BE2C (cell line): ENCODE measurements around the gene MOXD1.

Source experiments
- DNase-seq: peaks from one replicate; pipeline ENCODE4 v3.0.0-alpha.2; 2020
- H3K27me3 ChIP-seq: fragments of 250-450 bp; sonication (Bioruptor Pico); 2 replicates; pipeline ENCODE4 v1.5.1; 2020; ENCODE audit warnings: mild to moderate bottlenecking
- H3K36me3 ChIP-seq: fragments of 250-450 bp; sonication (Bioruptor Pico); 2 replicates; pipeline ENCODE4 v1.5.1; 2020; ENCODE audit warnings: mild to moderate bottlenecking
- H3K4me1 ChIP-seq: fragments of 250-450 bp; sonication (Bioruptor Pico); 2 replicates; pipeline ENCODE4 v1.5.1; 2020
- H3K4me3 ChIP-seq: 2 replicates; pipeline ENCODE4 v1.5.1; 2011; ENCODE audit warnings: low read depth, low read length
- H3K9me3 ChIP-seq: fragments of 250-450 bp; sonication (Bioruptor Pico); 2 replicates; pipeline ENCODE4 v1.5.1; 2020
- TF ChIP-seq, protein P1 (sequence below): IDR thresholded peaks from 2 replicates; pipeline ENCODE4 v1.5.1; 2012; ENCODE audit warnings: mild to moderate bottlenecking, low read depth, low read length

The MOXD1 gene

DNA sequence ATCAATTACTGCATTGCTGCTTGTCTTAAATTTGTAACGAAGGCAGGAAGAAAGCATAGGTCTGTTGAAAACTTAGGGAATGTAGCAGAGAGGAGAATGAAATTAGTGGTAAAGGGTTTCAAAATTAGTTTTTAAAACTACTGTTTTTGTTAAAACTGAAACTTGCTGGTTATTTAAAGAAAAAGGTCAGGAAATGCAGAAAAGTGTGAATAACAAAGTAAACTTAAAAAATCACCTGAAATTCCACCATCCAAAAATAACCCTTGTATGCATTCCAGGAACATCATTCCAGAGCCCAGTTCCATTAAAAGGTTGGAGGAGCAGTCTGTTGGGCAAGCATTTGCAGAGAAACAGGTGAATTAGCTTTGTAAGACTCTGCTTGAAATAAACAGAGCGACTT is 3.1 kb upstream of the MOXD1 start:
- Histone ChIP-seq H3K36me3 (no peaks in the 10 kb centered on the region), H3K4me1 (no peaks in the 10 kb centered on the region), H3K4me3 (no peak overlapping the region), H3K9me3 (no peaks in the 10 kb centered on the region; the same call in 1 of the 2 replicates), H3K27me3 (peaks cover 42% of the 10 kb centered on the region)
- DNase-seq: no peak
- TF ChIP-seq, protein P1, sequence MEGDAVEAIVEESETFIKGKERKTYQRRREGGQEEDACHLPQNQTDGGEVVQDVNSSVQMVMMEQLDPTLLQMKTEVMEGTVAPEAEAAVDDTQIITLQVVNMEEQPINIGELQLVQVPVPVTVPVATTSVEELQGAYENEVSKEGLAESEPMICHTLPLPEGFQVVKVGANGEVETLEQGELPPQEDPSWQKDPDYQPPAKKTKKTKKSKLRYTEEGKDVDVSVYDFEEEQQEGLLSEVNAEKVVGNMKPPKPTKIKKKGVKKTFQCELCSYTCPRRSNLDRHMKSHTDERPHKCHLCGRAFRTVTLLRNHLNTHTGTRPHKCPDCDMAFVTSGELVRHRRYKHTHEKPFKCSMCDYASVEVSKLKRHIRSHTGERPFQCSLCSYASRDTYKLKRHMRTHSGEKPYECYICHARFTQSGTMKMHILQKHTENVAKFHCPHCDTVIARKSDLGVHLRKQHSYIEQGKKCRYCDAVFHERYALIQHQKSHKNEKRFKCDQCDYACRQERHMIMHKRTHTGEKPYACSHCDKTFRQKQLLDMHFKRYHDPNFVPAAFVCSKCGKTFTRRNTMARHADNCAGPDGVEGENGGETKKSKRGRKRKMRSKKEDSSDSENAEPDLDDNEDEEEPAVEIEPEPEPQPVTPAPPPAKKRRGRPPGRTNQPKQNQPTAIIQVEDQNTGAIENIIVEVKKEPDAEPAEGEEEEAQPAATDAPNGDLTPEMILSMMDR: no peak

DNA sequence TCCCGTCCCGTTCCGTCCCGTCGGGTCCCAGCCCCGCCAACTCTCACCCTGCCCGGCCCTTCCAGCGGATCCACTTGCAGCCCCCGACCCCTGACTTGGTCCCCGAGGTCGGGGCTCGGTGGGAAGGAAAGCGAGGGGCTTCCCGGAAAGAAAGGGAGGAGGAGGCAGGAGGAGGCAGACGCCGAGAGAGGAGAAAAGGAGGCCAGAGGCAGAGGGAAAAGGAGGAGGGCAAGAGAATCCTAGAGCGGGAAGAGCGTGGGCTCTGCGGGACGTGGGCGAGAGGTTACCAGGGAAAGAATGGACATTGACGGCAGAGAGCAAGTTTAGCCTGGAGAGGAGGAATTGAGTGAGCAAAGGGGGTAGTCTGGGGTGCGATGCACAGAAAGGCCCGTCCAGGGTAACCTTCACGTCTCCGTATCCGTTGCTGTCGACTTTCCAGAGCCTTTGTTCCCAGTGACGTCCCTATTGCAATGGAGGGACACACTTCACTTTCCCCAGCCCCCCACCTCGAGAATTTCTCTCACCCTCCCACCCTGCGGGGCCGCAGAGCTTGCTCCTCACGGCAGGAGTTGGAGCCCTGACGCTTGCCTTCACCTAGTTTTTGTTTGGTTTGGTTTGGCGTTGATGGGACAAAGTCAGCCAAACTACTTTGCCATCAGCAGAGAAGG is 477 bp upstream of the MOXD1 start:
- H3K4me3 ChIP-seq: peak overlapping the region; percentile 32
- H3K4me1 ChIP-seq: no peaks in the 10 kb centered on the region
- TF ChIP-seq, protein P1: no peak
- no peak for DNase-seq
- no peaks in the 10 kb centered on the region for H3K36me3 ChIP-seq
- no peaks in the 10 kb centered on the region for H3K9me3 ChIP-seq
- peaks cover 44% of the 10 kb centered on the region for H3K27me3 ChIP-seq

DNA sequence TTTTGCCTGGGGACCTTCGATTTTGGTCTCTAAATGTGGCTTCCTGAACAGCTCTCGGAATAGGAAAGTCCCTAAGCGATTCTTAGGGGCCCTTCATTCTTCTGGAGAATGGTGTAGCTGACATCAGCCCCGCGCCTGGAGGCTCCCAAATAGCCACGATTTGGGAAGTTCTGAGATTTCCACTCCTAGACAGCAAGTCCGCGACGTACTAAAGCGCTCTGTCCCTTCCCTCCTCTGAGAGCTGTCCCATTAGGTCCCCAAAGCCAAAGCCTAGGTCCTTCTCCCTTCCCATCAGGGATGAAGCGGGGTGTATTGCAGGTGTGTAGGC is 756 bp downstream of the MOXD1 start:
- no peaks in the 10 kb centered on the region for H3K36me3 ChIP-seq
- no peaks in the 10 kb centered on the region for H3K4me1 ChIP-seq
- peaks cover 44% of the 10 kb centered on the region for H3K27me3 ChIP-seq
- no peaks in the 10 kb centered on the region for H3K9me3 ChIP-seq
- DNase-seq: no peak
- TF ChIP-seq, protein P1: no peak
- H3K4me3 ChIP-seq: no peak overlapping the region

DNA sequence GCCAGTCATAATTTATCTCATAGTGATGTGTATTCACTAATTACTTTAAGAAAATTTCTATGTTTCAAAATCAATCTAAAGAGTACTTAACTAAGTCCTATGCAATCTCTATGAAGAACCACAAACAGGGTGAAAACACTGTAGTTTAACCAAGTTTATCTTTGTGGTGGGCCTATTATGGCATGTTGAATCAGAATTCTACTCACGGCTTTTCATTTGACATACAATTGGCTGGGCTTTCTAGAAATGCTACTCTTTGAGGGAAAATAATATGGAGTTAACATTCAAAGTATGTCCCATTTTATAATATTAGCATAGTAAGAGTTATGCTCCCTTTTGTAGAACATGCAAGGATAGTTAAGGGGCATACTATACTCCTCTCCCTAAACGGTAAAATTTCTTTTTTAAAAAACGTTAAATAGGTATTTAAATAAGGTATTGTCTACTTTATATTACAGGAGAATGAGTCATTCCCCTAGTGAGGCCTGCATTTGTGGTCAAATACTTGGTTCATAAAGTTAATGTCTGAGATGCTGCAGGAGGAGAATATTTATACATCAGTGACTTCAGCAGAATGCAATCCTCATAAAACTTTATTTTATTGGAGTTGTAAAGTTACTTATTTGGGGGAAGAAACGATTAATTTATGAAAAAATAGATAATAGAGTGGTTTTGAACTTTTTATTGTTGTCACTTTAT is 1.8 kb downstream of the MOXD1 start:
- TF ChIP-seq, protein P1: no peak
- no peaks in the 10 kb centered on the region for H3K36me3 ChIP-seq
- H3K4me3 ChIP-seq: no peak overlapping the region
- H3K9me3 ChIP-seq: 0 out of 2 replicates have a peak, but pooled peaks cover 3% of the 10 kb centered on the region
- DNase-seq: no peak
- H3K27me3 ChIP-seq: peaks cover 44% of the 10 kb centered on the region
- no peaks in the 10 kb centered on the region for H3K4me1 ChIP-seq

DNA sequence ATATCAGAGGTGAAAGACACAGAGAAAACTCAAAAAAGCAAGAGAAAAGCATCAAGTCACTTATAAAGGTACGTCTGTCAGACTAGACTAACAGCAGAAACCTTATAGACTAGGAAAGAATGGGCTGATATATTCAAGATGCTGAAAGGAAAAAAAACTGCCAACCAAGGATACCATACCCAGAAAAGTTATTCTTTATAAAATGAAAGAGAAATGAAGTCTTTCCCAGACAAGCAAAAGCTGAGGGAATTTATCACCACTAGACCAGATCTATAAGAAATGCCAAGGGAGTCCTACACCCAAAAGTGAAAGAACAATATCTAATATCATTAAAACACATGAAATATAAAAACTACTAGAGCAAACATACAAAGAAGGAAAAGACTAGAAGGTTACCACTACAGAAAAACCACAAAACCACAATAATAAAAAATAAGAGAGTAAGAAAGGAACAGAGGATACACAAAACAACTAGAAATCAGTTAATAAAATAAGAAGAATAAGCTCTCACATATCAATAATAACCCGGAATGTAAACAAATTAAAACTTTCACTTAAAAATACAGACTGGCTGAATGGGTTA is 6.2 kb downstream of the MOXD1 start:
- Histone ChIP-seq H3K9me3 (0 out of 2 replicates have a peak, but pooled peaks cover 3% of the 10 kb centered on the region), H3K4me1 (no peaks in the 10 kb centered on the region), H3K36me3 (no peaks in the 10 kb centered on the region), H3K4me3 (no peak overlapping the region), H3K27me3 (peaks cover 6% of the 10 kb centered on the region)
- TF ChIP-seq, protein P1: no peak
- no peak for DNase-seq

DNA sequence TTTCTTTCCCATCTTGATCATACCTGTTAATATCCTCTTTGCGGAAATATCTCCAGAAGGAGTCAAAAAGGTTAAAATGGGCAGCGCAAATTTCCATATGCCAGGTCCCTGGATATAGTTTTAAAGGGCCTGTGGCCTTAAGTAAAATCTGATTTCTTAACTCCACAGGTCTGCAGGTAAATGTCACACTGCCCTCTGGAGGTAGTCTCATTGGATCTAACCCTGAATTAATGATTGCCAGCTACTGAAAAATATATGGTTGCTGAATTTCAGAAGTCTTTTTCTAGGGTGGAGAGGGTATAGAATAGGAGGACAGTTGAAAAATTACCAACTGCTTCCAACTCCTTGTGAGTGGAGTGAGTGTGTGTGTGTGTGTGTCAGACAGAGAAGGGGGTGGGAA is 8.5 kb downstream of the MOXD1 start:
- TF ChIP-seq, protein P1: peak; percentile 42
- no peak for DNase-seq
- Histone ChIP-seq H3K36me3 (no peaks in the 10 kb centered on the region), H3K27me3 (no peaks in the 10 kb centered on the region), H3K9me3 (0 out of 2 replicates have a peak, but pooled peaks cover 3% of the 10 kb centered on the region), H3K4me3 (no peak overlapping the region), H3K4me1 (no peaks in the 10 kb centered on the region)
